ENCODE data around the gene MORN3. TPM values are rescaled to one million over a fixed set of nuclear protein-coding genes. Genes with fewer than 3 reads are reported as not detected.
A peak's percentile ranks its signal among the peaks of the same experiment; 100 is the strongest.

MORN3 gene
- total RNA-seq, 3 donors from 2014 or later, result 0.29 to 2.0 TPM; not detected in 1

DNA sequence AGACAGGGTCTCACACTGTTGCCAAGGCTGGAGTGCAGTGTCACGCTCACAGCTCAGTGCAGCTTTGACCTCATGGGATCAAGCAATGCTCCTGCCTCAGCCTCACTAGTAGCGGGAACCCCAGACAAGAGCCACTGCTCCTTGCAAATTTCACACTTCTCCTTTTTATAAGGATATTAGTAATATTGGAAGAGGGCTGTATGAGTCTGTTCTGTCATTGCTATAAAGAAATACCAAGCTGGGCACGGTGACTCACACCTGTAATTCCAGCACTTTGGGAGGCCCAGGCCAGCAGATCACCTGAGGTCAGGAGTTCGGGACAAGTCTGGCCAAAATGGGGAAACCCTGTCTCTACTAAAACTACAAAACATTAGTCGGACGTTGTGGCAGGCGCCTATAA is 56.0 kb downstream of the MORN3 start:
- no peaks in the 10 kb centered on the region for H3K36me3 ChIP-seq
- no peak for TF ChIP-seq POLR2AphosphoS5 (IDR thresholded peaks at IDR 0.05)
- TF ChIP-seq, protein P1, sequence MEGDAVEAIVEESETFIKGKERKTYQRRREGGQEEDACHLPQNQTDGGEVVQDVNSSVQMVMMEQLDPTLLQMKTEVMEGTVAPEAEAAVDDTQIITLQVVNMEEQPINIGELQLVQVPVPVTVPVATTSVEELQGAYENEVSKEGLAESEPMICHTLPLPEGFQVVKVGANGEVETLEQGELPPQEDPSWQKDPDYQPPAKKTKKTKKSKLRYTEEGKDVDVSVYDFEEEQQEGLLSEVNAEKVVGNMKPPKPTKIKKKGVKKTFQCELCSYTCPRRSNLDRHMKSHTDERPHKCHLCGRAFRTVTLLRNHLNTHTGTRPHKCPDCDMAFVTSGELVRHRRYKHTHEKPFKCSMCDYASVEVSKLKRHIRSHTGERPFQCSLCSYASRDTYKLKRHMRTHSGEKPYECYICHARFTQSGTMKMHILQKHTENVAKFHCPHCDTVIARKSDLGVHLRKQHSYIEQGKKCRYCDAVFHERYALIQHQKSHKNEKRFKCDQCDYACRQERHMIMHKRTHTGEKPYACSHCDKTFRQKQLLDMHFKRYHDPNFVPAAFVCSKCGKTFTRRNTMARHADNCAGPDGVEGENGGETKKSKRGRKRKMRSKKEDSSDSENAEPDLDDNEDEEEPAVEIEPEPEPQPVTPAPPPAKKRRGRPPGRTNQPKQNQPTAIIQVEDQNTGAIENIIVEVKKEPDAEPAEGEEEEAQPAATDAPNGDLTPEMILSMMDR (IDR thresholded peaks at IDR 0.05), result no peak
- no peak for TF ChIP-seq POLR2A (IDR thresholded peaks at IDR 0.05)
- H3K9me3 ChIP-seq, result no peaks in the 10 kb centered on the region
- DNase-seq (ENCODE audit: low spot score in 2 of 2), result no peak
- intact Hi-C loops (cut with DNase I; ENCODE audit: low total_unique reads), result no loop called here
- no peak overlapping the region for H3K4me3 ChIP-seq
- H3K27me3 ChIP-seq, result no peaks in the 10 kb centered on the region
- H3K27ac ChIP-seq, result no peak overlapping the region
- no peaks in the 10 kb centered on the region for H3K4me1 ChIP-seq

DNA sequence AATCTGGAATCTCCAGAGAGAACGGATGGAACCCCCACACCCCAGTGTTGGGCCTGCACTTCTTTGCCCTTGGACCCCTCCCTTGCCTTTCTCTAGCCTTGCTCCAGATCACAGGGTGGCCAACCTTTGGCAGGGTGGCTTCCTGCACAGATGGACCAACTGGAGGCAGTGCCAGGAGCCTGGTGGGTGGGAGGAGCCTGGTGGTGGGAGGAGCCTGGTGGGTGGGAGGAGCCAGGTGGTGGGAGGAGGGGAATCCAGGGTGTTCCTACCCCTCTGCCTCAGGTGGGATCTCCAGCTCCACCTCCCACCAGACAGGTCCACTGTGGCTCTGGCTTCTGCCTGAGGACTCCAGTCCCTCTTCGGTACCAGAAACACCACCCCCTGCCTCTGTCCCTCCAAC is 58.1 kb downstream of the MORN3 start:
- DNase-seq (ENCODE audit: low spot score in 2 of 2), result no peak
- no peaks in the 10 kb centered on the region for H3K36me3 ChIP-seq
- H3K27ac ChIP-seq, result no peak overlapping the region
- TF ChIP-seq POLR2AphosphoS5 (IDR thresholded peaks at IDR 0.05) (no peak), POLR2A (IDR thresholded peaks at IDR 0.05) (no peak)
- TF ChIP-seq, protein P1 (IDR thresholded peaks at IDR 0.05), result no peak
- no peaks in the 10 kb centered on the region for H3K9me3 ChIP-seq
- no peak overlapping the region for H3K4me3 ChIP-seq
- no peaks in the 10 kb centered on the region for H3K4me1 ChIP-seq
- H3K27me3 ChIP-seq, result no peaks in the 10 kb centered on the region
- intact Hi-C loops (cut with DNase I; ENCODE audit: low total_unique reads), result no loop called here

DNA sequence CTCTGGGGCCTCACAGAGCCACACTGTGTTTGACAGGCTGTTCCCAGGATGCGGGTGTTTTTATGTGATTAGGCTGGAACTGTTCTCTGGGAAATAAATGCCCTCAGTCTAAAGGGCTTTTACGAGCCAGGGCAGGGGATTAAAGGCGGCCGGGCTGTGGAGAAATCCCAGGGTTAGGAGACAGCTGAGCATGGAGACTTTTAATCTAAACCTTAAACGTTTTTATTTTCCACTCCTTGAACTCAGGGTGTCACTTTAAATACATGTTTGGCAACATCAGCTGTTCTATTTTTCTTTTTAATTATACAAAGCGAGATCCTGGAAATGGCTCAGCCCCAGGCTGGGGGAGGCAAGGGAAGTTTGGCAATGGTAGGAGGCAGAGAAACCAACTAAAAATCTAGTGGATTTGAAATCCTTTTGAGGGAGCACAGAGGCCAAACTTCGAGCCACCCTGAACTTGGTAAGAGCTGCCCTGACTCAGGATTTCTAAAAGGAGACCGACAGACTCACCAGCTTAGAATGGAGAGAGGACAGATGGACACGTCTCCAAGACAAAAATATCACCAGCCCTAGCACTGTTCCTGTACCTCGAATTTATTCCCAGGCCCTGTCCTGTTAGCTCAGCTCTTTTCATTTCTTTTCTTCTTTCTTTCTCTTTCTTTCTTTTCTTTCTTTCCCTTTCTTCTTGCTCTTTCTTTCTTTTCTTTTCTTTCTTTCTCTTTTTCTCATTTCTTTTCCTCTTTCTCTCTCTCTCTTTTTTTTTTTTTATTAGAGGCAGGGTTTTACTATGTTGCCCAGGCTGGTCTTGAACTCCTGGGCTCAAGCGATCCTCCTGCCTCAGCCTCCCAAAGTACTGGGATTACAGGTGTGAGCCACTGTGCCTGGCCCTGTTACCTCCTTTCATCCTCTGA is 59.0 kb downstream of the MORN3 start:
- Histone ChIP-seq H3K27ac (peak overlapping the region in 1 of 2 donors; percentile 68), H3K36me3 (no peaks in the 10 kb centered on the region), H3K27me3 (no peaks in the 10 kb centered on the region), H3K4me1 (no peaks in the 10 kb centered on the region), H3K4me3 (peak overlapping the region in 1 of 3 donors; percentile 19), H3K9me3 (no peaks in the 10 kb centered on the region)
- DNase-seq (ENCODE audit: low spot score in 2 of 2), result no peak
- TF ChIP-seq POLR2AphosphoS5 (IDR thresholded peaks at IDR 0.05) (no peak), POLR2A (IDR thresholded peaks at IDR 0.05) (no peak)
- TF ChIP-seq, protein P1 (IDR thresholded peaks at IDR 0.05), result no peak
- intact Hi-C loops (cut with DNase I; ENCODE audit: low total_unique reads), result no loop called here

DNA sequence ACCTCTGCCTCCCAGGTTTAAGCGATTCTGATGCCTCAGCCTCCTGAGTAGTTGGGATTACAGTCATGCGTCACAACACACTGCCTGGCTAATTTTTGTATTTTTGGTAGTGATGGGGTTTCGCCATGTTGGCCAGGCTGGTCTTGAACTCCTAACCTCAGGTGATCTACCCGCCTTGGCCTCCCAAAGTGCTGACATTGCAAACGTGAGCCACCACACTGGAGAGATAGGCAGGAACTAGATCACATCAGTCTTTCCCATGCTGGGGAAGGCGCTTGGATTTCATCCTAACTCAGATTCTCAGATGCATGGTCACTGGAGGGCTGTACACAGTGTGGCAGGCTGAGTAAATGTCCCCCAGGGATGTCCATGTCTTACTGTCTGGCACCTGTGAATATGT is 61.2 kb downstream of the MORN3 start:
- TF ChIP-seq POLR2A (IDR thresholded peaks at IDR 0.05) (no peak), POLR2AphosphoS5 (IDR thresholded peaks at IDR 0.05) (no peak)
- TF ChIP-seq, protein P1 (IDR thresholded peaks at IDR 0.05), result no peak
- Histone ChIP-seq H3K4me3 (no peak overlapping the region), H3K9me3 (no peaks in the 10 kb centered on the region), H3K4me1 (no peaks in the 10 kb centered on the region), H3K27me3 (no peaks in the 10 kb centered on the region), H3K27ac (no peak overlapping the region), H3K36me3 (no peaks in the 10 kb centered on the region)
- no peak for DNase-seq (ENCODE audit: low spot score in 2 of 2)
- intact Hi-C loops (cut with DNase I; ENCODE audit: low total_unique reads), result no loop called here

DNA sequence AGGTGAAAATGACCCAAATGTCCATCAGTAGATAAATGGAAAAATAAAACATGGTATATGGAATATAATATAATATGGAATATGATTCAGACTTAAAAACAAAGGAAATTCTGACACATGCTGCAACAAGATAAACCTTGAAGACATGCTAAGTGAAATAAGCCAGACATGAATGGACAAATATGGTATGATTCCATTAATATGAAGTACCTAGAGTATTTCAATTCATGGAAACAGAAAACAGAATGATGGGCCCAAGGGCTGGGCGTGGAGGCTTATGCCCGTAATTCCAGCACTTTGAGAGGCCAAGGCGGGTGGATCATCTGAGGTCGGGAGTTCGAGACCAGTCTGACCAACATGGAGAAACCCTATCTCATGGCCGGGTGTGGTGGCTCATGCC is 65.9 kb downstream of the MORN3 start:
- DNase-seq (ENCODE audit: low spot score in 2 of 2), result no peak

More for the DNA sequence above, 65.9 kb downstream of the MORN3 start:
- Histone ChIP-seq H3K4me1 (no peaks in the 10 kb centered on the region), H3K27me3 (no peaks in the 10 kb centered on the region), H3K4me3 (no peak overlapping the region), H3K36me3 (no peaks in the 10 kb centered on the region), H3K9me3 (no peaks in the 10 kb centered on the region), H3K27ac (no peak overlapping the region)
- intact Hi-C loops (cut with DNase I; ENCODE audit: low total_unique reads), result no loop called here
- TF ChIP-seq, protein P1 (IDR thresholded peaks at IDR 0.05), result no peak
- TF ChIP-seq POLR2A (IDR thresholded peaks at IDR 0.05) (no peak), POLR2AphosphoS5 (IDR thresholded peaks at IDR 0.05) (no peak)
